ENCODE measurements around the gene PFKFB2. TPM values are rescaled to one million over a fixed set of nuclear protein-coding genes. Genes with fewer than 3 reads are reported as not detected.

The PFKFB2 gene
- total RNA-seq, 6 donors from 2014 or later, result 25.3 to 95.5 (median 58.0) TPM

DNA sequence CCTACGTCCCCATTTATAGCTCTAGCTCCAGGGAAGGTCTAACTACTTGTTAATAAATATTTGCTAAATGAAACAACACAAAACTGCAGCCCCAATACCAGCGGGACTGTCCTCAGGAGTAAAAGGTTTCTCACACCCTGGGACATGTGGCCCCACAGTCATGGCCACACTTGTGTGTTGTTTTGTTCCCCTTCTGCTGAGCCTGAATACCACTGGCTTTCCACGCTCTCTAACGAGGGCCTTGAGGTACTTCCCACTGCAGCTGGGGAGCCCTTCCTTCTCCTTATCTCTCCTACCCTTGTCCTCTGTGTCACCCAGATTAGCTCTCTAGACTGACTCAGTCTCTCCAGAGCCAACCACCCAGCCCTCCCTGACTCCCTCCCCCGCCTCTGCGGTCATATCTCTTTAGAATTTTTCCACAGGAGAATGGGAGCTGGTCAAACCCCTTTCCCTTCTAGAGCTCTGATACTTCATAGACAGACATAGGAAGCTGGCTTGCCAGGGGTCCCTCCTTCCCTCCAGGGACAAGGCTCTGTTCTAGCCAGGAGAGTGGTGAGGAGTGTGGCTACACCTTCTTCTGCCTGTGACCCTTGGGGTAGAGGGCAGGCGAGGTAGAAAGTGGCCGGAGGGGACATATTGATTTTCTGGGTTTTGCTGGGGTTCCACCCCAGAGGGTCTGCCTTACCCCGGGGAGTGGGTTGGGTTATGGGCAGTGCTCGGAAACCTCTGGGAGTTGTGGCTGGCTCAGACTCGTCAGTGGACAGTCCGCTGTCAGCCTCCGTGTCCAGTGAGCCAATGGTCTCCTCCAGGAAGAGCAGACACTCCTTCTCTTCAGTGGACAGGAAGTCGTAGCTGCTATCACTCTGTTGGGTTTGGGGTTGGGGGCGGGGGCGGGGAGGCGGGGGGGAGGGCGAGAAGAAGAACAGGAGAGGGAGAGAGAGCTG is 28.6 kb upstream of the PFKFB2 start:
- Histone ChIP-seq H3K27ac (peak overlapping the region; percentile 82 to 90 (median 84)), H3K36me3 (peaks cover 0 to 9% (median 3%) of the 10 kb centered on the region in 4 donors), H3K4me1 (peaks cover 16 to 56% (median 56%) of the 10 kb centered on the region in 4 donors), H3K4me3 (no peak overlapping the region), H3K9me3 (no peaks in the 10 kb centered on the region), H3K27me3 (no peaks in the 10 kb centered on the region)
- 54 to 58% methylated on average over 14 of the region's 18 CpGs for WGBS, 2 donors
- ATAC-seq (ENCODE audit: low FRiP score in 2 of 2) (peak in 1 of 2 donors; percentile 39), DNase-seq (peak in 1 of 2 donors; percentile 50)
- TF ChIP-seq POLR2AphosphoS5 (IDR thresholded peaks at IDR 0.05), result peak in 1 of 2 donors; percentile 43
- TF ChIP-seq EP300 (IDR thresholded peaks at IDR 0.05), result peak in 1 of 4 donors; percentile 38
- no peak for TF ChIP-seq POLR2A (IDR thresholded peaks at IDR 0.05)

DNA sequence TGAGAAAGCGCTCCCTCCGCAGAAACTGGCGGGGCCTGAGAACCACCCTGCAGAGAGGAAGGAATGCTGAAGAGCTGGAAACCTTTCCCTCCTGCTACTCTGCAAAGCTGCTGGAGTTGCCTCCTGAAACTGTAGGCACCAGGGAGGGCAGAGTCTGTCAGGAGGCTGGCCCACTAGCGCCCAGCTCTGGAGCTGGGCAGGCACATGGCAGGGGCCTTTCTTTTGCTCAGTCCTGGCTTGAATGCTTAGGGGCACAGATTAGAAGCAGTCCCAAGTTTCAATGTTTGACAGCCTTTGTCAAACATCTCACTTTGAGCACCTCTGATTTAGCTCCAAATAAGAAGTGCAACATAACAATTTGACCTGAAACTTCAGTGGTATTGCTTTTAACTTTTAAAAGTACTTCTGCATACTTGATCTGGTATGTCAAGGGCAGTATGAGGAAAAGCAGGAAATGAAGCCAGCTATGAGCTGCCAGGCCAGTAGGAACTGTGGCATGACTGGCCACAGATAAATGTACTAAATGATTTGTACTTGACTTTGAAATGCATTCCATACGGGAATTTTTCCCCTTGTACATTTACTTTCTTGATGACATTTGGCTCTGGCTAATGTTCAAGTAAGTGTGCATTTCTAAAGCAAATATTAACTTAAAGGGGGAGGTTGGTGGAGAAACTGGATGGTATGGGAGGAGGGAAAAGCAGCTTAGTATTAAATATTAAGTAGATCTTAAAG is 27.8 kb upstream of the PFKFB2 start:
- ATAC-seq (ENCODE audit: low FRiP score in 2 of 2) (peak; percentile 54 to 77), DNase-seq (peak; percentile 50 to 71)
- WGBS, 2 donors, result 33 to 64% methylated on average over 4 to 5 of the region's 5 CpGs
- TF ChIP-seq, protein P1, sequence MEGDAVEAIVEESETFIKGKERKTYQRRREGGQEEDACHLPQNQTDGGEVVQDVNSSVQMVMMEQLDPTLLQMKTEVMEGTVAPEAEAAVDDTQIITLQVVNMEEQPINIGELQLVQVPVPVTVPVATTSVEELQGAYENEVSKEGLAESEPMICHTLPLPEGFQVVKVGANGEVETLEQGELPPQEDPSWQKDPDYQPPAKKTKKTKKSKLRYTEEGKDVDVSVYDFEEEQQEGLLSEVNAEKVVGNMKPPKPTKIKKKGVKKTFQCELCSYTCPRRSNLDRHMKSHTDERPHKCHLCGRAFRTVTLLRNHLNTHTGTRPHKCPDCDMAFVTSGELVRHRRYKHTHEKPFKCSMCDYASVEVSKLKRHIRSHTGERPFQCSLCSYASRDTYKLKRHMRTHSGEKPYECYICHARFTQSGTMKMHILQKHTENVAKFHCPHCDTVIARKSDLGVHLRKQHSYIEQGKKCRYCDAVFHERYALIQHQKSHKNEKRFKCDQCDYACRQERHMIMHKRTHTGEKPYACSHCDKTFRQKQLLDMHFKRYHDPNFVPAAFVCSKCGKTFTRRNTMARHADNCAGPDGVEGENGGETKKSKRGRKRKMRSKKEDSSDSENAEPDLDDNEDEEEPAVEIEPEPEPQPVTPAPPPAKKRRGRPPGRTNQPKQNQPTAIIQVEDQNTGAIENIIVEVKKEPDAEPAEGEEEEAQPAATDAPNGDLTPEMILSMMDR (IDR thresholded peaks at IDR 0.05), result no peak
- peak; percentile 20 to 95 (median 82) for TF ChIP-seq EP300 (IDR thresholded peaks at IDR 0.05)
- TF ChIP-seq POLR2AphosphoS5 (IDR thresholded peaks at IDR 0.05), result peak in 1 of 2 donors; percentile 76
- peak in 2 of 4 donors; percentile 17 to 38 for TF ChIP-seq POLR2A (IDR thresholded peaks at IDR 0.05)
- Histone ChIP-seq H3K27ac (peak overlapping the region; percentile 82 to 90 (median 84)), H3K9me3 (no peaks in the 10 kb centered on the region), H3K36me3 (peaks cover 0 to 9% (median 3%) of the 10 kb centered on the region in 4 donors), H3K4me3 (no peak overlapping the region), H3K27me3 (no peaks in the 10 kb centered on the region), H3K4me1 (peaks cover 16 to 55% (median 54%) of the 10 kb centered on the region in 4 donors)

DNA sequence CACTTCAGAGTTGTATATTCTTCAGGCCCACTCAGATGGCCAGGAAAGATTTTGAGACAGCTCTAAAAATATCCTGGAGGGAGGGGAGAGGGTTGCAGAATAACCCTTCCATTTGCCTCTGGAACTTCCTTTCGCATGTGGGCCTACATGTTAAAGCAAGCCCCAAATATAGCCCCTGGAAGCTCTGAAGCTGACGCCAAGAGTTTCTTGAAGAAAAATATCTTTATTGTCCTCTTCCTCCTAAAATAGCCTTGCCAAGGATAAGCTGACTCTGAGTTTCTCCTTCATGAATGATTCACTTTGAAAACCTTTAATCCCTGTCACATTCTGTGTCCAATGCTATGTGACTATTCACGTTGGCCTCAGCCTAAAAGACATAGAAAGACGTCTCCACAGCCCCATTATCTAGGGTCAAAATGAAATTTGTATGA is 27.0 kb upstream of the PFKFB2 start:
- no peak overlapping the region for H3K4me3 ChIP-seq
- H3K36me3 ChIP-seq, result peaks cover 0 to 9% (median 3%) of the 10 kb centered on the region in 4 donors
- no peaks in the 10 kb centered on the region for H3K27me3 ChIP-seq
- 30 to 48% methylated on average over 4 of the region's 4 CpGs for WGBS, 2 donors
- no peak for DNase-seq
- H3K27ac ChIP-seq, result peak overlapping the region; percentile 82 to 90 (median 83)
- TF ChIP-seq POLR2AphosphoS5 (IDR thresholded peaks at IDR 0.05), result no peak
- TF ChIP-seq EP300 (IDR thresholded peaks at IDR 0.05), result no peak
- TF ChIP-seq, protein P1 (IDR thresholded peaks at IDR 0.05), result no peak
- no peak for TF ChIP-seq POLR2A (IDR thresholded peaks at IDR 0.05)
- H3K9me3 ChIP-seq, result no peaks in the 10 kb centered on the region
- no peak for ATAC-seq (ENCODE audit: low FRiP score in 2 of 2)
- peaks cover 16 to 47% (median 47%) of the 10 kb centered on the region in 4 donors for H3K4me1 ChIP-seq

DNA sequence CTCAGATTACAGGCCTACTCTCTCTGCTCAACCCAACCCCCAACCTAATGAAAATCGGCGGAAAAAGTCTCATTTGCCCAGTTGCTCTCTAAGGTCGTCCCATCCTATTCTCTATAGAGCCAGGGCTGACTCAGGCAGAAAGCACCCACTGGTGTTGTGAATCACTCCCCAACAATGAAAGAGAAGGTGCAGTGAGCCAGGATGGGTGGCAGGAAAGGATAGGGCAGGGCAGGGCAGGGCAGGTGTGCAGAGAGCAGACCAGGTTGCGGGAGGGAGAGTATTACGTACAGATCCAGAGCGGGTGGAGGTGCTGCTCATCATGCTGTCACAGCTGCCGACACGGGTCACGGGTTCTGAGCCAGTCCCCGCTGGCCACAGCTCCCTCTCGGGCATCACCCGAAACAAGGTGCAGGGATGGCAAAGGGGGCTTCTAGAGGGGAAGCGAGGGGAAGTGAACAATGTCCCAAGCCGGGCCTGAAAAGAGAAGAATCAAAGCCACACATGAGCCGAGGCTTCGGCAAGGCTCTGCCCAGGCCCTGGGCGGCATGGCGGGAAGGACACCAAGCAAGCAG is 25.8 kb upstream of the PFKFB2 start:
- peak; percentile 56 to 74 for DNase-seq

More for the DNA sequence above, 25.8 kb upstream of the PFKFB2 start:
- ATAC-seq (ENCODE audit: low FRiP score in 2 of 2), result peak in 1 of 2 donors; percentile 67
- peak overlapping the region; percentile 82 to 90 (median 83) for H3K27ac ChIP-seq
- 68 to 80% methylated on average over 16 to 18 of the region's 18 CpGs for WGBS, 2 donors
- H3K36me3 ChIP-seq, result peaks cover 0 to 9% (median 3%) of the 10 kb centered on the region in 4 donors
- no peaks in the 10 kb centered on the region for H3K27me3 ChIP-seq
- H3K4me3 ChIP-seq, result peak overlapping the region in 3 of 4 donors; percentile 18 to 52 (median 52)
- H3K9me3 ChIP-seq, result no peaks in the 10 kb centered on the region
- peak in 2 of 4 donors; percentile 19 to 26 for TF ChIP-seq EP300 (IDR thresholded peaks at IDR 0.05)
- peak in 2 of 4 donors; percentile 55 to 63 for TF ChIP-seq POLR2A (IDR thresholded peaks at IDR 0.05)
- TF ChIP-seq POLR2AphosphoS5 (IDR thresholded peaks at IDR 0.05), result peak; percentile 31 to 67
- TF ChIP-seq, protein P1 (IDR thresholded peaks at IDR 0.05), result no peak
- peaks cover 16 to 44% (median 37%) of the 10 kb centered on the region in 4 donors for H3K4me1 ChIP-seq

Measured in upper lobe of left lung (tissue), 6 donors.